ENCODE measurements around the gene TIPRL.

TIPRL gene

DNA sequence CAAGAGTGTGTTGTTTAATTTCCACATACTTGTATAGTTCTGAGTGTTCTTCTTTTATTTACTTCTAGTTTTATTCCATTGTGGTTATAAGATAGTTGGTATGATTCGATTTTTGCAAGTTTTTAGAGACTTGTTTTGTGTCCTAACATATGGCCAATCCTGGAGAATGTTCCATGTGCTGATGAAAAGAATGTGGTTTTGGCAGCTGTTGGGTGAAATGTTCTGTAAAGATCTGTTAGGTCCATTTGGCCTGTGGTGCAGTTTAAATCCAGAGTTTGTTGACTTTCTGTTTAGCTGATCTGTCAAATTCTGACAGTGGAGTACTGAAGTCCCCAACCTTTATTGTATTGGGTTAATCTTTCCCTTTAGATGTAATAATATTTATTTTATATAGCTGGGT lies 19.5 kb upstream of the TIPRL start:
- no peak for DNase-seq (ENCODE audit: low read depth)
- H3K4me3 ChIP-seq (replicated peaks; ENCODE audit: low read depth, low read length), result no peak overlapping the region
- TF ChIP-seq, protein P1, sequence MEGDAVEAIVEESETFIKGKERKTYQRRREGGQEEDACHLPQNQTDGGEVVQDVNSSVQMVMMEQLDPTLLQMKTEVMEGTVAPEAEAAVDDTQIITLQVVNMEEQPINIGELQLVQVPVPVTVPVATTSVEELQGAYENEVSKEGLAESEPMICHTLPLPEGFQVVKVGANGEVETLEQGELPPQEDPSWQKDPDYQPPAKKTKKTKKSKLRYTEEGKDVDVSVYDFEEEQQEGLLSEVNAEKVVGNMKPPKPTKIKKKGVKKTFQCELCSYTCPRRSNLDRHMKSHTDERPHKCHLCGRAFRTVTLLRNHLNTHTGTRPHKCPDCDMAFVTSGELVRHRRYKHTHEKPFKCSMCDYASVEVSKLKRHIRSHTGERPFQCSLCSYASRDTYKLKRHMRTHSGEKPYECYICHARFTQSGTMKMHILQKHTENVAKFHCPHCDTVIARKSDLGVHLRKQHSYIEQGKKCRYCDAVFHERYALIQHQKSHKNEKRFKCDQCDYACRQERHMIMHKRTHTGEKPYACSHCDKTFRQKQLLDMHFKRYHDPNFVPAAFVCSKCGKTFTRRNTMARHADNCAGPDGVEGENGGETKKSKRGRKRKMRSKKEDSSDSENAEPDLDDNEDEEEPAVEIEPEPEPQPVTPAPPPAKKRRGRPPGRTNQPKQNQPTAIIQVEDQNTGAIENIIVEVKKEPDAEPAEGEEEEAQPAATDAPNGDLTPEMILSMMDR (IDR thresholded peaks at IDR 0.05; ENCODE audit: low read length, missing control alignments), result no peak

DNA sequence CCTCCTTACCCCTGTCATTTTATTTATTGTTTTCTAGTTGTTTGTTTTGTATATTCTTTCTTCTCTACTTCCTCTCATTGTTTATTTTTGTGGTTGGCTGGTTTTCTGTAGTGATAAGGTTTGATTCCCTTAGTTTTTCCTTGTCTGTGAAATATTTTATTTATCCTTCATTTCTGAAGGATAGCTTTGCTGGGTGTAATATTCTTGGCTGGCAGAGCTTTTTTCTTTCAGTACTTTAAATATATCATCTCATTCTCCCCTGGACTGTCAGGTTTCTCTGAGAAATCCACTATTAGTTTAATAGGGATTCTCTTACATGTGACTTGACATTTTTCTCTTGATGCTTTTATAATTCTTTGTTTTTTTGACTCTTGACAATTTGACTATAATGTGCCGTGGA lies 18.8 kb upstream of the TIPRL start:
- no peak for DNase-seq (ENCODE audit: low read depth)
- TF ChIP-seq, protein P1 (IDR thresholded peaks at IDR 0.05; ENCODE audit: low read length, missing control alignments), result no peak
- no peak overlapping the region for H3K4me3 ChIP-seq (replicated peaks; ENCODE audit: low read depth, low read length)

DNA sequence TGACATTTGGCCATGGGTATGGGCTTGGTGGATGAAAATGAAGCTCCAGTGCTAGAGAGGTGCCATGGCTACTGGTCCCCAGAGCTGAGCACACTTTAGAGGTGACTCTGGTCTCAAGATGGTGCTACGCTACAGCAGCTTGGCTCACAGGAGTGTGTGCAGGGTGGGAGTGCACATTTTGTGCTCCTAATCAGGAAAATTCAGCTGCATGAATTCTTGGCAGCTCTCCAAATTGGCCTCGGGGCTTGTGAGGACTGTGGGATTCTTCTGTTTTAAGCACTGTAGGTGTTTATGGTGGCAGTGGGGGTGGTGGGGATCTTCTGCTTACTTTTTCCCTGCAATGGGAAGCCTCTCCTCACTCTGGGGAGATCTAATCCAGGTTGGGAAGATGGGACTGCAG lies 17.3 kb upstream of the TIPRL start:
- TF ChIP-seq, protein P1 (IDR thresholded peaks at IDR 0.05; ENCODE audit: low read length, missing control alignments), result no peak
- peak; percentile 31 for DNase-seq (ENCODE audit: low read depth)
- no peak overlapping the region for H3K4me3 ChIP-seq (replicated peaks; ENCODE audit: low read depth, low read length)

DNA sequence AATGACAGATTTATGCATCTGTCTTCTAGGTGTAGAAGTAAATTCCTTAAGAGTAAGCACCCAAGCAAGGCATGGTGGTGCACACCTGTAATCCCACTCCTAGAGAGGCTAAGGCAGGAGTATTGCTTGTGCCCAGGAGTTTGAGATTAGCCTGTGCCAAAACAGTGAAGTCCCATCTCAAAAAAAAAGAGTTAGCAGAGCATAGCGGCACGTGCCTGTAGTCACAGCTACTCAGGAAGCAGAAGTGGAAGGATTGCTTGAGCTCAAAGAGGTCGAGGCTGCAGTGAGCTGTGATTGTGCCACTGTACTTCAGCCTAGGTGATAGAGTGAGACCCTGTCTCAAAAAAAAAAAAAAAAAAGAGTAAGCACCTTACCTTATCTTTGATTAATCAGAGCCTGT lies 15.1 kb upstream of the TIPRL start:
- TF ChIP-seq, protein P1 (IDR thresholded peaks at IDR 0.05; ENCODE audit: low read length, missing control alignments), result no peak
- no peak for DNase-seq (ENCODE audit: low read depth)
- no peak overlapping the region for H3K4me3 ChIP-seq (replicated peaks; ENCODE audit: low read depth, low read length)

DNA sequence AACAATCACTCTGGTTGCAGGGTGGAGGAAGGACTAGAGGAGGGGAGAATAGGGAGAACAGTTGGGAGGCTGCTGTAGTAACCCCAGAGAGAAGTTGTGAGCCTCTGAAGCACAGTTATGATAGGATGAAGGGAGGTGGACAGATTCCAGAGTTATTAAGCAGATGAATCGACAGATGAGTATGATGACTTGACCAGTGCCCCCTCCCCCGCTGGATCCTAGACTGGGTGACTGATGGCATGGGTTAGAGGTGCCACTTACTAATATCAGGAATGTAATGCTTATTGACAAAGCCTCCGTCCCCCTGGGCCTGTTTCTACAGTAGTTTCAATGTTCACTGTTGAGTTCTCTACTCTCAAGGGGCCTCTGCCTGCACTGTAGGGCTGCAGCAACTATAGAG lies 14.0 kb upstream of the TIPRL start:
- H3K4me3 ChIP-seq (replicated peaks; ENCODE audit: low read depth, low read length), result no peak overlapping the region
- TF ChIP-seq, protein P1 (IDR thresholded peaks at IDR 0.05; ENCODE audit: low read length, missing control alignments), result no peak
- DNase-seq (ENCODE audit: low read depth), result no peak

DNA sequence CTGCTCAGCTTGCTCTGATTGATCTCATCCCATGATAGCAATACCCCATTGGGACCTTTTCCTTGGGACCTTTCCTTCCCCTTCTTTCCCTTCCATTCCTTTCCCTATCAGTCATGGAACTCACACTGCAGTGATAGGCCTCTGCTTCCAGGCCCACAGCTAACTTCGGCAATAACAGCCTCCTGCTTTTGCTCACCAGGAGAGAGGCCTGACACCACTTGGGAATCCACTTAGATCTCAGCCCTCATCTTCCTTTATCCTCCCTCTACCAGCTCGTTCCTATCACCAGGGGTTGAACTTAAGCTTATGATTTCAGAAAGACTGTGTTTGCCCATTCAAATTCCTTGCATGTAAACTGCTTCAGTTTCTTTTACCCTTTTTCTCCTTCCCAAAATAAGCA lies 11.0 kb upstream of the TIPRL start:
- TF ChIP-seq, protein P1 (IDR thresholded peaks at IDR 0.05; ENCODE audit: low read length, missing control alignments), result no peak
- no peak overlapping the region for H3K4me3 ChIP-seq (replicated peaks; ENCODE audit: low read depth, low read length)
- no peak for DNase-seq (ENCODE audit: low read depth)

Measured in fibroblast of pulmonary artery (primary cell).